Measurements from ENCODE around the gene ZNF658.
"Not testable (repeated sequence)": the region's sequence is repeated elsewhere in the genome, so short reads cannot be mapped to it uniquely, and the experiment has no call there.

GRCh38 chr9:66861732-66862131, 38.8 kb upstream of the ZNF658 start:
- TF ChIP-seq EZH2phosphoT487 (IDR thresholded peaks at IDR 0.05; ENCODE audit: borderline replicate concordance); CTCF (conservative IDR thresholded peaks at IDR 0.05; ENCODE audit: low read length): not testable (repeated sequence)
